ENCODE data around the gene C5orf63. TPM values are rescaled to one million over a fixed set of nuclear protein-coding genes. Genes with fewer than 3 reads are reported as not detected.
A peak's percentile ranks its signal among the peaks of the same experiment; 100 is the strongest.
"Not testable (repeated sequence)": the region's sequence is repeated elsewhere in the genome, so short reads cannot be mapped to it uniquely, and the experiment has no call there.

The C5orf63 gene
- total RNA-seq, 1 donor from 2014 or later, result 1.2 TPM

- DNase-seq (ENCODE audit: low read depth in 2 of 2), result no peak
Observed at GRCh38 chr5:127009784-127010183, 63.5 kb downstream of the C5orf63 start.

GRCh38 chr5:127008300-127008975, 64.9 kb downstream of the C5orf63 start:
- no peak for DNase-seq (ENCODE audit: low read depth in 2 of 2)

GRCh38 chr5:127007522-127007921, 65.8 kb downstream of the C5orf63 start:
- no peak for DNase-seq (ENCODE audit: low read depth in 2 of 2)

- no peak for DNase-seq (ENCODE audit: low read depth in 2 of 2)
Observed at GRCh38 chr5:127006744-127007143, 66.6 kb downstream of the C5orf63 start.

GRCh38 chr5:127005282-127005681, 68.0 kb downstream of the C5orf63 start:
- not testable (repeated sequence) for DNase-seq (ENCODE audit: low read depth in 2 of 2)

- DNase-seq (ENCODE audit: low read depth in 2 of 2), result no peak
Observed at GRCh38 chr5:127004721-127005120, 68.6 kb downstream of the C5orf63 start.

- no peak for DNase-seq (ENCODE audit: low read depth in 2 of 2)
Observed at GRCh38 chr5:127003798-127004495, 69.4 kb downstream of the C5orf63 start.

GRCh38 chr5:127002390-127002789, 70.9 kb downstream of the C5orf63 start:
- DNase-seq (ENCODE audit: low read depth in 2 of 2), result peak; percentile 38 to 57

- peak in 1 of 2 donors; percentile 63 for DNase-seq (ENCODE audit: low read depth in 2 of 2)
Observed at GRCh38 chr5:127001621-127002296, 71.5 kb downstream of the C5orf63 start.

Other genes starting within 250 kb of the C5orf63 start
- gene MARCHF3, start 42.9 kb downstream of the C5orf63 start, total RNA-seq, result 99.6 and 123 TPM in 2 replicates
- gene MEGF10, start 217.3 kb upstream of the C5orf63 start, total RNA-seq, result 0.90 and 3.4 TPM in 2 replicates

Measured in dermis microvascular lymphatic vessel endothelial cell (primary cell).